HG02852 (cell line): ENCODE data around the gene SPSB1.

ENCODE experiments used
- ATAC-seq: cut with Tn5 transposase; IDR thresholded peaks from one replicate; pipeline ENCODE4 v1.9.1; 2021; ENCODE audit warnings: mild to moderate bottlenecking, moderate library complexity; ENCODE audit not compliant: unreplicated experiment

SPSB1 gene

GRCh38 chr1:9361630-9362260 is 69.1 kb downstream of the SPSB1 start:
- ATAC-seq = no peak

GRCh38 chr1:9362488-9362887 is 69.8 kb downstream of the SPSB1 start:
- ATAC-seq = no peak

- ATAC-seq = no peak
These were observed 70.4 kb downstream of the SPSB1 start for GRCh38 chr1:9363061-9363471.

GRCh38 chr1:9366298-9366697 is 73.6 kb downstream of the SPSB1 start:
- ATAC-seq = no peak

GRCh38 chr1:9366943-9367780 is 74.5 kb downstream of the SPSB1 start:
- no peak for ATAC-seq

- no peak for ATAC-seq
These were observed 75.1 kb downstream of the SPSB1 start for GRCh38 chr1:9367806-9368205.

- no peak for ATAC-seq
These were observed 75.7 kb downstream of the SPSB1 start for GRCh38 chr1:9368356-9368755.

GRCh38 chr1:9369964-9370788 is 77.5 kb downstream of the SPSB1 start:
- ATAC-seq = no peak

GRCh38 chr1:9371391-9371935 is 78.8 kb downstream of the SPSB1 start:
- no peak for ATAC-seq

- ATAC-seq = no peak
These were observed 79.3 kb downstream of the SPSB1 start for GRCh38 chr1:9371951-9372350.

GRCh38 chr1:9373619-9374018 is 80.9 kb downstream of the SPSB1 start:
- ATAC-seq = no peak

- ATAC-seq = no peak
These were observed 82.2 kb downstream of the SPSB1 start for GRCh38 chr1:9374748-9375341.

GRCh38 chr1:9375912-9376311 is 83.2 kb downstream of the SPSB1 start:
- no peak for ATAC-seq

GRCh38 chr1:9376430-9376829 is 83.7 kb downstream of the SPSB1 start:
- no peak for ATAC-seq

GRCh38 chr1:9376886-9377333 is 84.2 kb downstream of the SPSB1 start:
- ATAC-seq = no peak

- ATAC-seq = no peak
These were observed 86.1 kb downstream of the SPSB1 start for GRCh38 chr1:9378801-9379200.

GRCh38 chr1:9380711-9381110 is 88.0 kb downstream of the SPSB1 start:
- ATAC-seq = no peak

GRCh38 chr1:9382643-9383491 is 90.2 kb downstream of the SPSB1 start:
- no peak for ATAC-seq

GRCh38 chr1:9384128-9384527 is 91.4 kb downstream of the SPSB1 start:
- ATAC-seq = no peak

GRCh38 chr1:9384751-9385245 is 92.1 kb downstream of the SPSB1 start:
- no peak for ATAC-seq
